NCI-H1092 (cell line): ENCODE measurements around the gene PRADC1.
"Not testable (repeated sequence)": the region's sequence is repeated elsewhere in the genome, so short reads cannot be mapped to it uniquely, and the experiment has no call there.

Experiments
- DNase-seq: peaks from one replicate; lab custom pipeline; 2025; lab: John Stamatoyannopoulos, UW

The PRADC1 gene

DNA sequence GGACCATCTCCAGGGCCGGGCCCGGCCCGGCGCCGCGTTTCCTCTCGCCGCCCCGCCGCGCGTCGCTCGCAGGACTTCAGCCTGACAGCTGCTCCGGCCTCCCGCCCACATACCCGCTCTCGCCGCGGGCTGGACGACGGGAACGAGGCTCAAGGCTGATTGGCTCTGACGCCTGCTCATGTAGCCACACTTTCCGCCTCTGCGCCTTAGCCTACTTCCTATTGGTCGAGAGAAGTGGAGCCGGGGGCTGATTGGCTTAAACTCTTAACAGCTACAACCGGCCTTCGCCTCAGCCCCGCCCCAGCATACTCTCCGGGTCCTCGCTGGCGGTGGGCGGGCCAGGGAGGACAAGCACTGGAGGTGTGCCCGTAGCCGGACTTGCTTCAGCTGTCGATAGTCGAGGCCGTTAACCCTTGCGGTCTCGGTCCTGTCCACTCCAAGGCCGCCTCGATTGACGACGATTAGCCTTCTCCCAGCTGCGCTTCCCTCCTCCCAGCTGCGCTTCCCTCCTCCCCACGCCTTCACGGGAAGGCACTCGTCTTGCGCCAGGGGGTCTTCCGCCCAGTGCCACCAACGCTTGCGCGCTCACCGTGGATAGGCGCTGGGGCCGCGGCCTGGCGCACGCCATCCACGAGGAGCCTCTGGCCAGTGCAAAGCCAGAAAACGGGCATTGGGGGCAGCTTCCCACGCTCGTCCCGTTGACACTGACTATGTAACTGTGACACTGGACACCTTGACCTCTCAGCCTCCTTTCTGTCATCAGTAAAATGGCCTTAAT lies at the start of gene PRADC1:
TSS of gene PRADC1 (minus strand) at position 86 of the 778 bp plus-strand sequence. CDS start at position 7, 79 bp downstream.
- DNase-seq = peak; percentile 98

DNA sequence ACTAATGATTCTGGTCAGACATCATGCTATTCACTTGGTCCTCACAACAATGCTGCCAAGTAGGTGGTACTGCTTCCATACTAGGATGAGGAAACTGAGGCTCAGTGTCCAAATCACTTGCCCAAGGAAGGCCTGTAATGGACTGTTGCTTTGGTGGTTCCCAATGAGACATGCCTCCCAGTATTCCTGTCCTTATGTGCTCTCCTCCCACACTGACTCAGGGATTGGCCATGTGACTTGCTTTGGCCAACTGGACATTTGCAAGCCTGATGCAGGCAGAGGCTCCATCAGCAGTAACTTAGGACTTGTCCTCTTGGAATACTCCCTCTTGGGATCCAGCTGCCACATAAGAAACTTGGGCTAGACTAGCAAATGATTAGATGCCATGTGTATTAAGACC lies 48.2 kb upstream of the PRADC1 start:
- no peak for DNase-seq

DNA sequence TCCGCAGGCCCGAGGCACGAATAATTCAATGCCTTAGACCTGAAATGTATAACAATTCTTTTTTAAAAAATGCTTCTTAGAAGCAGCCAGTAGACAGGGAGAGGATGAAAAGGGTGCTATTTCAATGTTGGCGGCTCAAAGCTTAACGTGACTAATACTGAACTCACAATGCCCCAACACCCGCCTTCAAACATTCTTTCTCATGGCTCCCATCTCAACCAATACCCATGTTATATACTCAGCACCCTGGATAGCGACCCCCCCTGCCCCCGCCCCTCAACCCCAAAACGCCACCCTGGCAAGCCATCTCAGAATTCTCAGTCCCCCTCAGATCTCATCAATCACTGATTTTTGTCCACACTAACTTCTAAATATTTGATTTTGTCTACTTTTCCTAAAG lies 46.8 kb upstream of the PRADC1 start:
- DNase-seq = no peak

DNA sequence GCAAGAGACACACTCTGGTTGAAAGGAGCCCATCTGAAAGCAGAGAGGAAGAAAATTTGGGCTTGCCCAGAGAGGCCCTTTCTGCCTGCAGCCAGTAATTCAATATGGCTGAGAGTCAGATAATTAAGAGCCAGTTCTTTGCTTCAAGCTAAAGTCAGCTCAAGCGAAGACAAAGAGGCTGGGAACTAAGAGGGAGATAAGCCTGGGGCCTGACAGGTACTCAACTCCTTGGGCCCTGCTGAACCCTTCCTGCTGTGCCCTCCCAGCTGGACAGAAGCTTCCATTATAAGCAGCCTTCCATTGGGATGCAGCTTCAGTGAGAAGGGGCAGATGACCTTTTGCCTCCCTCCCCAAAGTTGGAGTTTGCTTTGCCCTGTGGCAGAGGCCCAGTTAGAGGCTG lies 39.2 kb upstream of the PRADC1 start:
- DNase-seq = no peak

DNA sequence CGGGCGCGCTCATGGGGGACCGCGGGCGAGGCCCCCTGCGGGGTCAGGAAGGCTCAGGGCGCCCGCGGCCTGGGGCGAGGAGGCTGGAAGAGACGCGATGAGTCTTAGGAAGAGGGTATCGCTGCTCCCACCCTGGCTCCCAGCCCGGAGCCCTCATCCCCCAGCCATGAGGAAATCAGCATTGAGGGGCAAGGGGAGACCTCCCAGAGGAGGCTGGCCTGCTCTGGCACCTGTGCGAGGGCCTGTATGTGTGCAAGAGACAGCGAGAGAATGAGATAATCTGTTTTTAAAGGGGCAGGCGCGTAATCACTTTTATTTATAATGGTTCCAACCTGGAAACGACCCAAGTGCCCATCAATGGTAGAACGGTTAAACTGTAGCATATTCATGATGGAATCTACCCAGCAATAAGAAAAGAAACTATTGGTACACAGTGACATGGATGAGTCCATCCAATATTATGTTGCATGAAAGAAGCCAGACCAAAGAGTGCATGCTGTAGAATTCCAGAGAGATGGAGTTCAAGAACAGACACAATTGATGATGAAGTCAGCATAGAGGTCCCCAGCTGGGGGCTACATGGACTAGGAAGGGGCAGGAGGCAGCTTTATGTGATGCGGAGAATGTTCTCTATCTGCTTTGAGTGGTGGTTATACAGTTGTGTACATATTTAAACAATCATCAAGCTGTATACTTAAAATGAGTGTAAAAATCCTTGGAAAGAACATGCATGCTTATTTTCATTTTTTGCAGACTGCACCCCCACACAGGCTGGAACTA lies 36.8 kb upstream of the PRADC1 start:
- no peak for DNase-seq

DNA sequence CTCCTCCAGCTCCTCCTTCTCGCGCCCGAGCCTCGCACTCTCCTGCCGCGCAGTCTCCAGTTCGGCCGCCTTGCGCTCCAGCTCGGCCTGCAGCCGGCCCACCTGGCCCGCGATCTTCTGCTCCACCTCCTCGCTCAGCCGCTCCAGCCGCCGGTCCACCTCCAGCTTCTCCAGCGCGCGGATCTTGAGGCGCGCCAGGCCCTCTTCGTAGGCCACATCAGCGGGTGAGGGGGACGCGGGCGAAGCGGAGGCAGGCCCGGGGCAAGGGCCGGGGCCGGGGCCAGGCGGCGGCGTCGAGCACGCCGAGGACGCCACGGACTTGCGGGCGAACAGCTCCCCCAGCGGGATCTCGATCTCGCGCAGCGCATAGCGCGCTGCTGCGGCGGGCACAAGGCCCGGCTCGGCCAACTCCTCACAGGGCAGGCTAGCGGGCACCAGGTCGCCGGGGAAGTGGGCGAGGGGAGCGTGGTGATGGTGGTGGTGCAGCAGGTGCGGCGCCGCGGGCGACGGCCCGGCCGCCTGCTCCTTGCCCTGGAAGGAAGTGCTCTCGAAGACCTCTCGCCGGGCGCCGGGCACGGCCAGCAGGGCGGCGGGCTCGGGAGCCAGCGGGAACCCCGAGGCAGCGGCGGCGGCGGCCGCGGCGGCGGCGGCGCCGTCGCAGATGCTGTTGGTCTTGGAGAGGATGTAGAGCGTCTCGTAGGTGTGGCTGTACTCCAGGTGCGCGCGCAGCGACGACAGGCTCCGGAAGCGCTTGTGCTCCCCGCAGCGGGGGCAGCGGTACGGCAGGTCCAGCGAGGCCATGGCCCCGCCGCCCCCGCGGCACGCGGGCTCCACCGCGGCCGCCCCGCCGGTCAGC lies 36.0 kb upstream of the PRADC1 start:
- DNase-seq = peak; percentile 65

DNA sequence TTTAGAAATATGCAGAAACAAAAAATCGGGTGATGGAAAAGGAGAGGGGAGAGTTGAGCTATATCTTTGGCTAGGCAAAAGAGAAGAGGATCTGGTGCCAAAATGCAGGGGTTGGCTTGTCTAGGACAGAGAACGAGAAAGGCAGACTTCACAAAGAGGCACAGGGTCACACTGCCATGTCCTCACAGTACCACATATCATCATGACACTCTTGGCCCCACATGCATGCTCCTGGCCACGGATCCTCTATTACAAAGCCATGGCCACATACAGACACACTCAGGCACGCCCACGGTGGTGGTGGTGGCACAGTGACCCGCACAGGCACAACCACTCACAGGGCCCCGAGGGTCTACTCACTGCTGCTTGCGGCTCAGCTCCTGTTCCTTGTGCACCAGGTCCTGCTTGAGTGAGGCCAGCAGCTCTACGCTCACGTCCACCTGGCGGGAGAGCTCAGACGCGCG lies 35.4 kb upstream of the PRADC1 start:
- DNase-seq = peak; percentile 15

DNA sequence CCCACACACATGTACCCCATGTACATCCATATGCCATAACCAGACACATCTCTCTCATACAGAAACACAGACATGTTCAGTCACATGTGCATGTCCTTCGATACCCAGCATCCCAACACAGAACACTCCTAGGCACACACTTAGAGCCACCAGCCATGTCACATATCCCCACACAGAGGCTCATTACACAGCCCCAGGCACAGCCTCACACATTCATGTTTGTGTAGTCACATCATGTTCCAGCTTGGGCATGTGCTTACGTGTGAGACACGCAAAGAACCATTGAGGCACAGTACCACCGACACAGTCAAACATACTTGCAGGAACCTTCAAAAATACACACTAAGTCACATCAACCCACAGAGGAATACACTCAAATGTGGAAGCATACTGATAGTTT lies 34.0 kb upstream of the PRADC1 start:
- no peak for DNase-seq

DNA sequence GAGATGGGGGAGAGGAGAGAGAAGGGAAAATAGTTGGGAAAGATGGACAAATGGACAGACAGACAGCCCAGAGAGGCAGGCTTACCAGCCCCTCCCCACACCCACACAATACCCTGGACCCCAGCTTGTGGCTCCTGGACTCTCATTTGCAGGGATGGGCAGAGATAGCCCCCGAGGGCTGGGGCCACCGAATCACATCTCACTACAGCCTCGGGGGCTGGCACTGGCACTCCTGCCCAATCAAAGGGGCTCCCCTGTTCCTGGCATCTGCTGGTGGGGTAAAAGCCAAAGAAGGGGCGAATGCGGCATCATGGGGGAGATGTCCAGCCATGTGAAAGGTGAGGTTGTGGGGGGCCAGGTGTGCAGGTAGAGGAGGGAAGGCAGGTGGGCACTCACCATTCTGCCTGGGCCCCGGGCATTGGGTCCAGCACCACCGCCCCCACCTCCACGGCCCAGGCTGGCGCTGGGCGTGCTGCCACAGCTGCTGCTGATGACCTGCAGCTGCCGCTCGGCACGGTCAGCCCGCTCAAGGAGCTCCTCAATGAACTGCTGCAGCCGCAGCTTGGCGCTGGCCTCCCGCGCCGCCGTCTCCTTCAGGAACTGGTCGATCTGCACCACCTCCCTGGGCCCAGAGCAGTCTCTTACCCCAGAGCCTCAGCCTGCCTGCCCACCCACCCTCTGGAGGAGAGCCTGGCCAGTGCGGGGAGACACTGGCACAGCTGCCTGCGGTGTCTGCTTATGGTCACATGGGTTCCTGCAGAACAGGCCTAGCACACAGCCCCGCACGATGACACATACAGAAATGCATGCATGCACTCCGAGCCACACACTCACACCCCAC lies 33.2 kb upstream of the PRADC1 start:
- peak; percentile 27 for DNase-seq

DNA sequence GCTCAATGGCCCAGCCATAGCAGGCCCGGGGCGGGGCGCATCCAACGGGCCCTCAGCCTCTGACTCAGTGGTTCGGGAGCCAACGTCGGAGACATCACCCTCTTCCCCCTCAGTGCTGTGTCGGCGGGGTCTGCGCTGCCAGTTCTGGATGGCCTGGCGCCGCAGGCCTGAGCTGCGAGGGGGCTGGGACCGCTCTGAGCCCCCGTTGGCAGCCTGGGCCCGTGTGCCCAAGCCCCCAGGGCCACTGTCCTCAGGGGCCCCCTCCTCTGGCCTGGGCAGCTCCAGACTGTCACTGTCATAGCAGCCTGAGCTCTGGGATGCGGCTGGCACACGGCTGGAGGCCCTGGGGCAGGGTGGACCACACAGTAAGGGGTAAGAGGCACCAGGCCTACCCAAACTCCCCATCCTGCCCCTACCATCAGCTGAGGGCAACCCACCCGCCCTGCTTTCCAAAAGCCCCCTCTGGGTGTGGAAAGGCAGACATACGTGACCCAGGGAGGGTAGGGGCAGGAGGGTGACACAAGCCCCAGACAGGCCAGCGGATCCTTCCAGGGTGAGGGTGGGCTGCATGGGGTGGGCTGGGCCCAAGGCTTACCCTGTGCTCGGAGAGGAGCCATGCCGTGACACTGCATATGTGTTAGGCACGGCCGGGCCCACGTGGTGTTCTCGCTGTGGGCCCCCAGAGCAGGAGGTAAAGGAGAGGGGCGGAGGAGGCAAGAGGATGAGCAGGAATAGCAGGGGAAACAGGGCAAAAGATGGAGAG lies 32.4 kb upstream of the PRADC1 start:
- no peak for DNase-seq

DNA sequence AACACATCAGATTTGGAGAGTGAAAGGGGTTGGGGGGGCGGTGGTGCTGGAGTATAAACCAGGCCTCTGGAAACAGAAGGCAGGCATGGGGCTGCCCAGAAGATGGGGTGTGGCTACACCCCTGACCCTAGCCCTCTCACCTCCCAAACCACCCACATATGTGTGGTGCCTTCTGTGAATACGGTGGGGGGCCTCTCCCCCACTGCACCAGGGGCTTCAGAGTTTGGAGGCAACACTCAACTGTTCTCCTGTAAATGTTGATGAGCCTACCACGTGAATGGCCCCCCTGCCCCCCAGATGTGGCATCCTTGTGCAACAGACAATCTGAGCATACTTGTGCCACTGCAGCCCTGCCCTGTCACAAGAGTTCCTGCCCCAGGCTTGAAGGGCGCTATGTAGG lies 31.7 kb upstream of the PRADC1 start:
- DNase-seq = no peak

DNA sequence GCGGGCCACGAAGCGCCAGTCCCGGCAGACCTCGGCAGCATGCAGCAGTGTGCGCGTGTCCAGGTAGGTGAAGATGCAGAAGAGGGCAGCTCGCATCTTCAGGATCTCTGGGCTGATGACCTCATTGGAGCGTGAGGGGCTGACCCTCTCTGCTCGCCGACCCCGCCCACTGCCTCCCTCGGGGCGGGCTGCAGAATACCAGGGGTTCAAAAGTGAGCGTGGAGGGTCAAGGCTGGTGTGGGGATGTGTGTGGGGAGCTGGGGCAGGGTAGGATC lies 31.2 kb upstream of the PRADC1 start:
- no peak for DNase-seq

DNA sequence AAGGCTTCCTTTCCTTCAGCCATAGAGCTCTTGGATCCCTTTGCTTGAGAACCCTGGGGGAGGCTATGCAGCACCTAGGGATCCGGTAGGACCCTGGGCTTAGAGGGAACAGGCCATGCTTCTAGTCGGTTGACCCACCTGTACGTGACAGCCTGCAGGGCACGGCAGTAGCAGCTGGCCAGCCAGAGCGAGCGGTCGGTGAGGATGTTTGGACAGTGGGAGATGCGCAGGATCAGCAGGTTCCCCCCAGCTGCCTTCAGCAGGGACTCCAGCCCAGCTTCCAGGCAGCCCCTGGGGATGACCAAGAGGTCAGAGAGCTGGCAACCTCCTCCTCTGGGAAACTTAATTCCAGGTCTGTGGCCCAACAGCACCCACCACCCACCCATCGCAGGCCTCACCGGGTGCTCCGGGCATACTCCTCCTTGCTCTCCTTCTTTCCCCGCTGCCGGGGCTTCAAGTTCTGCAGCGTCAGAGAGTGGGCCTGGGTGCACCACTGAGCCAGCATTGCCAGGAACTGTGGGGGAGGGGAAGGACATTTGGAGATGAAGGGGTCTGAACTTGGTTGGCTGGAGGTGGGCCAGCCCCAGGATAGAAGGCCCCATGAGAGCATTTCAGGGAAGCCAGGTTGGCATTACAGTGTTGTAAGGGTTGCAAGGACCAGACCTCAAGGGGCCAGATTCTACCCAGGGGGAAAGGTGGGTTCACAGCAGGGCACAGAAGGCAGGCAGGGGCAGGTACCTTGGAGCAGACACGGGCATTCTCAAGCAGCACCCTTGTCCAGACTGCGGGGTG lies 30.7 kb upstream of the PRADC1 start:
- no peak for DNase-seq

DNA sequence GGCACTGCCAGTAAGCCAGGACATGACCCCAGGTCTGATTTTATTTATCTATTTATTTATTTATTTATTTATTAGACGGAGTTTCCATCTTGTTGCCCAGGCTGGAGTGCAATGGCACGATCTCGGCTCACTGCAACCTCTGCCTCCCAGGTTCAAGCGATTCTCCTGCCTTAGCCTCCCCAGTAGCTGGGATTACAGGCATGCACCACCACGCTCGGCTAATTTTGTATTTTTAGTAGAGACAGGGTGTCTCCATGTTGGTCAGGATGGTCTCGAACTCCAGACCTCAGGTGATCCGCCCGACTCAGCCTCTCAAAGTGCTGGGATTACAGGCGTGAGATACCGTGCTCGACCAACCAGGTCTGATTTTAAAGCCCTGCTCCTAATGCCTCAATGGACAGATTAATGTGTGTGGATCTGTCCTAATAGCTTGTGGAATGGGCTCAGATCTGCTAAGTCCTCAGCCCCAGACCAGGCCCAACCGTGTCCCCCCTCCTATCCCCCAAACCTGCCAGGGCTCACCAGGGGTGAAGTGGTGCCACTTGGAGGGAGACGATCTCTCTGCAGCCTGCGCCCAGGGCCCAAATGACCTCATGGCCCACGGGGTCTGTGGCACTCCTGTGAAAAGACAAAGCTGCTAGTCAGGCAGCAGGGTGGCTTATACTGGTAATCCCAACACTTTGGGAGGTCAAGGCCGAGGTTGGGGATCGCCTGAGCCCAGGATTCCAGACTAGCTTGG lies 29.8 kb upstream of the PRADC1 start:
- not testable (repeated sequence) for DNase-seq

DNA sequence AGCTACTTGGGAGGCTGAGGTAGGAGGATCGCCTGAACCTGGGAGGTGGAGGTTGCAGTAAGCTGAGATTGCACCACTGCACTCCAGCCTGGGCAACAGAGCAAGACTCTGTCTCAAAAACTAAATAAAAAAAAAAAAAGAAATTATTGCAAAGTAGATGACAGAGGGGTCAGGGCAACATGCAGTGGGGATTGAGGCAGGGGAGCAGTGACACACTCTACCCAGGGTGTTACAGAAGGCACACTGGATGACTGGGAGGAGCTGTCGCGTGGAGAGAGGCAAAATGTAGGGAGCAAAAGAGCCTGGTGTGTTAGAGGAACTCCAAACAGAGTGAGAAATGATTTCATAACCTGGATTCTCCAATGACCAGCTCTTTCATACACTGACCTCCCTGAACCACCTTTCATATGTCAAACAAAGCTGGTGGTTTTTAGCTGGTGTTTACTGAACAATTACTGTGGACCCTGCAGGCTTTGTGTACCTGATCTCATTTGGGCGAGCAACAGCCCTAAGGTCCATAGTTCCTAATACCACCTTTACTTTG lies 29.1 kb upstream of the PRADC1 start:
- no peak for DNase-seq

DNA sequence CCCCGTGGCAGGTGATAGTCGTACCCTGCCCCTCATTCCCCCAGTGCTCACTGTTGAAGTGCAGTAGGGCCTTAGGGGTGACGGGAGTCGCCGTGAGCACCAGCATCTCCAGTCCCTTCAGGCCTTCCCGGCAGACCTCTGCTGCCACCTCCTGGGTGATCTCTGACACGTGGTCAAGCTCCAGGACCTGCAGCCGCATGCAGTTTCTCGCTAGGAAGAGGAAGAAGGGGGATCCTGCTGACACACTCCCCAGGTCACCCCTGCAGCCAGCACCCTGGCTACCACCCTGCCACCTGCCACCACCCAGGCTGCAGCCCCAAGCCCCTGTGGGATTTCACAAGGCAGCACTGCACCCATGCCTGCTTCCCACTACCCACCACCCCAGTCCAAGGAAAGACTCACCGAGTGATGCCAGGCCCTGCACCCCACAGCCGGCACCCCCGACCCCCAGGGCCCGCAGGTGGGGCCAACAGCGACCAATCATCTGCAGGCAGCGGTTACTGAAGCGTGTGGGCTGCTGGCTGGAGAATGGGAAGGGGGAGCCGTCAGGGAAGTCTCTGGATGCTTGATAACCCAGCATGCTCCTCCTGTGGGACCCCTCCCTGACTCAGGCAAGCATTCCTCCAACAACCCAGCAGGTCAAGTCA lies 27.4 kb upstream of the PRADC1 start:
- DNase-seq = no peak

DNA sequence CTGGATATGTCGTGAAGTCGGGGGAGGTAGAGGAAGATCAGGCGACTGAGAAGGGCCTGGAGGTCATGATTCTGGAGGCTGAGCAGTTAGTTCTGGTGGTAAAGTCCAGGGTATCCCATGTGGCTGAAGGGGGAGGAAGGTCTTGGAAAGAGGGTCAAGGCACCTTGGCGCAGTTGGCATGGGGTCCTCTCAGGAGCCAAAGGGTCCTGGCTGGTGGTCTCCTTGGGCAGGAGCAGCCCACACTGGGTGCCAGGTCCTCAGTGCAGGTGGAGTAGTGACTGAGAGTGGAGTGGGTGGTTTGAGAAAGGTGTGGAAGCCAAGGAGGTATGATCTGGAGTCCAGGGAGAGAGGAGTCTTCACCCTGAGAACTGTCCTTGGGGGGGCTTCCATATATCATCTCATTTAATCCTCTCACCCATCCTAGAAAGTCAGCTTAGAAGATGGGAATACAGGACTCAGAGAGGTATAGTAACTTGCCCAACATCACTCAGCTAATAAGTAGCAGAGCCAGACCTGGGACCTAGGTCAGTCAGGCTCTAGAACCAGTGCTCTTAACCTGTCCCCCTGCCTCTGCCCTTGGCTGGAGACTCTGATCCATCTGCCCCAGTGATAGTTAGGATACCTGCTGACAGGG lies 26.8 kb upstream of the PRADC1 start:
- DNase-seq = no peak

DNA sequence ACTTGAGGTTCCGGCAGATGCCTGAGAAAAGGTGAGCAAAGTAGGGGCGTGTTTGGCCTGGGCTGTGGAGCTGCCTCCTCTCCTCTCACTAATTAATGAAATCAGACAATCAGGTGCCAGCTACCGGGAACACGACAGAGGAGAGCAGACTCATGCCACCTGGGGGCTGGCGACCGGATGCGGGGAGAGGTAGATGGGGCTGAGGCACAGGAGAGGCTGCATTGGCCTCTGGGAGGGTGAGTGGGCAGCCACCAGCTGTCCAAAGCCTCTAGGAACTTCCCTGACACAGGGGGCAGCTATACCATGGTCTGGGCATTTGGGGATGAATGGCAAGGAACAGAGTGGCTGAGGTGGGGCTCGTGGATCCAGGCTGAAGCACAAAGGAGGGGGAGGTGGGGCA lies 26.2 kb upstream of the PRADC1 start:
- DNase-seq = no peak
